Lung (tissue), 12 donors: ENCODE results near the gene MARK2. TPM values are rescaled to one million over a fixed set of nuclear protein-coding genes. Genes with fewer than 3 reads are reported as not detected.

ENCODE experiments used
- ATAC-seq: fragments of 200-7000 bp; cut with Tn5 transposase; one replicate; pipeline ENCODE4 v1.9.1; 2020; ENCODE audit warnings: moderate number of reproducible peaks; ENCODE audit not compliant: insufficient read depth, low FRiP score
- DNase-seq, 3 donors: peaks; one replicate each; pipeline ENCODE4 v3.0.0-alpha.2; 2013 to 2017
- H3K27ac ChIP-seq, 2 donors: one replicate each; pipeline ENCODE4 v1.5.1; 2013; ENCODE audit warnings: mild to moderate bottlenecking in 2 of 2, moderate library complexity in 2 of 2, control low read depth in 1 of 2, inconsistent platforms in 1 of 2, low read depth in 1 of 2, low read length in 1 of 2
- H3K27me3 ChIP-seq, 3 donors: one replicate each; pipeline ENCODE4 v1.5.1; 2013; ENCODE audit warnings: low read length in 2 of 3; ENCODE audit not compliant: control insufficient read depth in 3 of 3, insufficient read depth in 3 of 3
- H3K36me3 ChIP-seq, 4 donors: one replicate each; pipeline ENCODE4 v1.5.1; 2013; ENCODE audit warnings: low read length in 4 of 4, mild to moderate bottlenecking in 1 of 4, moderate library complexity in 1 of 4; ENCODE audit not compliant: control insufficient read depth in 4 of 4, insufficient read depth in 4 of 4
- H3K4me1 ChIP-seq, 5 donors: one replicate each; pipeline ENCODE4 v1.5.1; 2013; ENCODE audit warnings: low read length in 5 of 5, mild to moderate bottlenecking in 2 of 5, moderate library complexity in 1 of 5; ENCODE audit not compliant: control insufficient read depth in 5 of 5, insufficient read depth in 5 of 5
- H3K4me3 ChIP-seq: one replicate; pipeline ENCODE4 v1.5.1; 2013; ENCODE audit warnings: mild to moderate bottlenecking, control low read depth, moderate library complexity
- H3K9ac ChIP-seq, 2 donors: one replicate each; pipeline ENCODE4 v1.5.1; 2013; ENCODE audit warnings: low read length in 2 of 2, control low read depth in 1 of 2; ENCODE audit not compliant: insufficient read depth in 1 of 2
- H3K9me3 ChIP-seq, 4 donors: one replicate each; pipeline ENCODE4 v1.5.1; 2013; ENCODE audit warnings: low read length in 3 of 4, mild to moderate bottlenecking in 1 of 4, moderate library complexity in 1 of 4; ENCODE audit not compliant: control insufficient read depth in 4 of 4, insufficient read depth in 3 of 4
- WGBS, 2 donors: extraction: QIAGEN DNeasy Blood & Tissue Kit; methylation state at CpG; one replicate each; pipeline ENCODE4 v1.1.7; 2013; 5-methylcytosine and 5-hydroxymethylcytosine counted together
- polyA plus RNA-seq, 2 donors: library from polyadenylated mRNA; stranded (reverse); fragments of 200-250 nt; gene quantifications; one replicate each; pipeline ENCODE4 v1.2.1, GENCODE V29; 2013
- total RNA-seq, 2 donors: library from RNA; depleted of rRNA in 1 of 2; stranded (reverse); fragments of >200 nt in 1 of 2; gene quantifications; one replicate each; pipeline ENCODE4 v1.2.1, GENCODE V29; 2014 to 2021
- TF ChIP-seq, protein P1 (sequence below): IDR thresholded peaks from 2 replicates; pipeline ENCODE4 v1.5.1; 2012; ENCODE audit warnings: mild to moderate bottlenecking; ENCODE audit errors: control extremely low read depth, extremely low read depth
- donor health status: control.
- donor health status: control.
- donor health status: Bipolar disorder and iron deficiency.
- donor health status: healthy.
- donor health status: DM: yes; HTN: yes; CAD: no.

MARK2 gene
- total and polyA plus RNA-seq, 4 donors = 15.5 to 42.9 (median 32.3) TPM

DNA sequence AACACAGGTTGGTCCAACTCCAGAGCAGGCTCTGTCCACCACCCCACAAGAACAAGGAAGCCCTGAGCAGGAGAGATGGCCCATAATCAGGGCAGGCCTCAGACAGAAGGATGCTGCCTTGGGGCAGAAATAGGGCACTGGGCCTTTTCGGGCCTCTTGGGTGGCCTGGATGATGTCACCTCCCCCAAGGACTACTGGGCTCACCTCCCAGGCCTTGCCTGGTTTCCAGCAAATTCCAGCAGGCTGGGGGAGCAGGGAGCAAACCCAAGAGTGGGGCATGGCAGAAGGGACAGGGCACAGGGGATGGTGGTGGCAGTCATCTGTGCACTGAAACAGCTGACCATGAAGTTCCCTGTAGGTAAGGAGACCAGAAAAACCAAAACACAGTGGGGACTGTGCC is 94.5 kb downstream of the MARK2 start:
- WGBS, 2 donors = 67 to 75% methylated on average over 1 of the region's 1 CpG
- H3K27me3 ChIP-seq = no peaks in the 10 kb centered on the region
- no peak overlapping the region for H3K9ac ChIP-seq
- no peak for ATAC-seq
- H3K4me3 ChIP-seq = no peak overlapping the region
- H3K27ac ChIP-seq = no peak overlapping the region
- no peaks in the 10 kb centered on the region for H3K36me3 ChIP-seq
- no peak for DNase-seq
- no peaks in the 10 kb centered on the region for H3K9me3 ChIP-seq
- TF ChIP-seq, protein P1, sequence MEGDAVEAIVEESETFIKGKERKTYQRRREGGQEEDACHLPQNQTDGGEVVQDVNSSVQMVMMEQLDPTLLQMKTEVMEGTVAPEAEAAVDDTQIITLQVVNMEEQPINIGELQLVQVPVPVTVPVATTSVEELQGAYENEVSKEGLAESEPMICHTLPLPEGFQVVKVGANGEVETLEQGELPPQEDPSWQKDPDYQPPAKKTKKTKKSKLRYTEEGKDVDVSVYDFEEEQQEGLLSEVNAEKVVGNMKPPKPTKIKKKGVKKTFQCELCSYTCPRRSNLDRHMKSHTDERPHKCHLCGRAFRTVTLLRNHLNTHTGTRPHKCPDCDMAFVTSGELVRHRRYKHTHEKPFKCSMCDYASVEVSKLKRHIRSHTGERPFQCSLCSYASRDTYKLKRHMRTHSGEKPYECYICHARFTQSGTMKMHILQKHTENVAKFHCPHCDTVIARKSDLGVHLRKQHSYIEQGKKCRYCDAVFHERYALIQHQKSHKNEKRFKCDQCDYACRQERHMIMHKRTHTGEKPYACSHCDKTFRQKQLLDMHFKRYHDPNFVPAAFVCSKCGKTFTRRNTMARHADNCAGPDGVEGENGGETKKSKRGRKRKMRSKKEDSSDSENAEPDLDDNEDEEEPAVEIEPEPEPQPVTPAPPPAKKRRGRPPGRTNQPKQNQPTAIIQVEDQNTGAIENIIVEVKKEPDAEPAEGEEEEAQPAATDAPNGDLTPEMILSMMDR = no peak
- H3K4me1 ChIP-seq = peaks cover 0 to 9% (median 0%) of the 10 kb centered on the region in 5 donors

DNA sequence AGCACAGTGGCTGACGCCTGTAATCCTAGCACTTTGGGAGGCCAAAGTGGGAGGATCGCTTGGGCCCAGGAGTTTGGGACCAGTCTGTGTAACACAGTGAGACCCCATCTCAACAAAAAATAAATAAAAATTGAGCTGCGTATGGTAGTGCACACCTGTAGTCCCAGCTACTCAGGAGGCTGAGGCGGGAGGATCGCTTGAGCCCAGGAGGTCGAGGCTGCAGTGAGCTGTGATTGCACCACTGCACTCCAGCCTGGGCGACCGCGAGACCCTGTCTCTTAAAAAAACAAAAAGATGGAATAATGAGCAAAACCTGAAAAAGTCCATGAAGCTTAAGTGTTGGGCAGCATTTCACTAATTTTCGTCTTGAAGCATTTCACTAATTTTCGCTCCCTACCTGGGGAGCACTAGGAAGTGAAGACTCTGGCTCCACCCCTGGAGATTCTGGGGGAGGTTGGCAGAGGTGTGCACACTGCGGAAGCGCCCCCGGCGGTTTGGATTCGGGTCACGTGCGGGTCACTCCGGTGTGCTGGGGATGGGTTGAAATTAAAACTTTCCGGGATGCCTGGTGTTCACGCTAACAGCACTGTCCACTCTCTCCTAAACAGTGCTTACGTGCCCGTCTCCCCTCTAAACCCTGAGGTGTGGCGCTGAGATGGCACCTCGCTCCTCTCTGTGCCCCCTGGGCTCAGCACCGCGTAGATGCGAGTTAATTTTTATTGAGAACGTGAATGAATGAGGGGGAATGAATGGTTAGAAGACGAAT is 99.0 kb downstream of the MARK2 start:
- peak overlapping the region in 1 of 2 donors; percentile 38 for H3K9ac ChIP-seq
- WGBS, 2 donors = 22 to 24% methylated on average over 30 of the region's 30 CpGs
- no peaks in the 10 kb centered on the region for H3K27me3 ChIP-seq
- peak in 1 of 3 donors; percentile 14 for DNase-seq
- no peaks in the 10 kb centered on the region for H3K36me3 ChIP-seq
- H3K9me3 ChIP-seq = no peaks in the 10 kb centered on the region
- peaks cover 0 to 8% (median 4%) of the 10 kb centered on the region in 5 donors for H3K4me1 ChIP-seq
- no peak for ATAC-seq
- H3K27ac ChIP-seq = peak overlapping the region; percentile 50 to 70
- H3K4me3 ChIP-seq = no peak overlapping the region
- TF ChIP-seq, protein P1 = no peak

DNA sequence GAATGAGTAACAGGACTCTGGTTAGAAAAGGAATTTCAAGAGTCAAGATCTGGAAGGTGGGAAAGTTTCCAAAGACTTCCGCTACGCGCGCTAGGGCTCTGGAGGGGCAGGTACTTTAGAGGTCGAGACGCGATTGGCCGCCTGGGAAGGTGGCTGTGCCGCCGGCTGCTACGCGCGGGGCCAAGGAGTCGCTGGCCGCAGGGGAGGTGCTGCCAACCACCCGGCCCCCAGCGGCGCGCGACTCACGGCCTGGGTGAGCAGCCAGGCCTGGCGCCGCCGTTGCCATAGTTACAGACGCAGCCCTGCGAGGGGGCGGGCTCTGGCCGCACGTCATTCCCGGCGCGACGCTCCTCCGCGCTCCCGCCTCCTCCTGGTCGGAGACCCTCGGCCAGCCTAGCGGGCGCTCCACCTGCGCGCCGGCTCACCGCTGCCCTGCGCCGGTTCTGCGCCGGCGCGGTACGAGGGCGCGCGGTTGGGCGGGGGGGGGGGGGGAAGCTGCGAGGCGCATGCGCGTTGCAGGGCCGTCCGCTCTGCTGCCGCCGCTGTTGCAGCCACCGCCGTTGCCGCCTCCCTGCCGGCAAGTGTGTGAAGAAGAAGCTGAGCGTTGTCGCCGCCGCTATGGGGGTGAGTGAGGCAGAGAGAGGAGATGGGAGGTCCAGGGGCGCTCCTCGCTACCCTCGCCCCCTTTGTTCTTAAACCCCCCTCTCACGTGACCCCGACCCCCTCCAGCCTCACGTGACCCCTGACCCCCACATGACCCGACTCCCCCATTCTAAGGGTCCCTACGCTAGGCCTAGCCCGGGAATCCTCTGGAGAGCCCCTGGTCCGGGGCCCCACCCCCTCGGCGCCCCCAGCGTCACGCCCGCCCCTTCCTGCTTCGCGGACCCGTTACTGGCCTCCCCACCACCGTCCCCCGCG is 99.8 kb downstream of the MARK2 start, which contains the start of gene NAA40:
Gene NAA40 (plus strand): TSS at position 524 of the 918 bp plus-strand sequence. CDS start 95 bp downstream, at position 619.
- TF ChIP-seq, protein P1 = no peak
- WGBS, 2 donors = 0 to 1% methylated on average over 65 to 88 of the region's 92 CpGs
- DNase-seq (peak; percentile 94 to 97 (median 96)), ATAC-seq (peak; percentile 94)
- peak within 1 kb of the TSS; percentile 70 for H3K4me3 ChIP-seq
- H3K36me3 ChIP-seq = no peaks in the 10 kb centered on the region
- no peaks in the 10 kb centered on the region for H3K9me3 ChIP-seq
- peak within 1 kb of the TSS; percentile 76 for H3K27ac ChIP-seq
- peak within 1 kb of the TSS; percentile 73 to 85 for H3K9ac ChIP-seq
- peaks cover 0 to 8% (median 4%) of the 10 kb centered on the region in 5 donors for H3K4me1 ChIP-seq
- H3K27me3 ChIP-seq = no peaks in the 10 kb centered on the region
